H1 (cell line): ENCODE data around the gene UBA5. TPM values are rescaled to one million over a fixed set of nuclear protein-coding genes. Genes with fewer than 3 reads are reported as not detected.

Experiments used
- CTCF ChIA-PET: fragments of 300-600 bp; sonication (Branson Sonifier 250); formaldehyde crosslinking; loops from one replicate; lab custom pipeline; 2021; ENCODE audit not compliant: partially characterized antibody; lab: Charles Lee
- POLR2A ChIA-PET: fragments of 300-600 bp; sonication (Branson Sonifier 250); formaldehyde crosslinking; loops from one replicate; lab custom pipeline; 2021; ENCODE audit warnings: inconsistent platforms; ENCODE audit not compliant: partially characterized antibody; lab: Charles Lee
- DNase-seq, 2 experiments: peaks; one replicate each; pipeline versions ENCODE4 v3.0.0 to v3.0.0-alpha.2; 2010 to 2022; ENCODE audit warnings: low spot score in 2 of 2, low read depth in 1 of 2, mixed read lengths in 1 of 2
- FAIRE-seq: peaks from 2 replicates; lab custom pipeline; 2011; peaks lifted over from hg19 to GRCh38; lab: Jason Lieb, UNC
- H2AFZ ChIP-seq: 2 replicates; pipeline ENCODE4 v1.8.1; 2012; ENCODE audit warnings: low read length, inconsistent platforms
- H2AK5ac ChIP-seq: 2 replicates; pipeline ENCODE4 v1.6.1; 2013; ENCODE audit warnings: low read depth, low read length
- H2BK120ac ChIP-seq: replicated peaks from 2 replicates; pipeline ENCODE3; 2013; ENCODE audit warnings: low read depth, low read length, inconsistent platforms
- H2BK12ac ChIP-seq: 2 replicates; pipeline ENCODE4 v1.6.1; 2013; ENCODE audit warnings: low read depth, low read length
- H2BK15ac ChIP-seq: 2 replicates; pipeline ENCODE4 v1.6.1; 2013; ENCODE audit warnings: low read length
- H2BK20ac ChIP-seq: 2 replicates; pipeline ENCODE4 v1.6.1; 2013; ENCODE audit warnings: low read length
- H2BK5ac ChIP-seq: 2 replicates; pipeline ENCODE4 v1.6.1; 2013; ENCODE audit warnings: low read depth, low read length
- H3K14ac ChIP-seq: 2 replicates; pipeline ENCODE4 v1.6.1; 2013; ENCODE audit warnings: inconsistent platforms; ENCODE audit not compliant: insufficient read length
- H3K18ac ChIP-seq: 2 replicates; pipeline ENCODE4 v1.6.1; 2013; ENCODE audit warnings: low read length; ENCODE audit errors: extremely low read depth
- H3K23ac ChIP-seq: 2 replicates; pipeline ENCODE4 v1.6.1; 2013; ENCODE audit warnings: inconsistent platforms; ENCODE audit not compliant: insufficient read length
- H3K23me2 ChIP-seq: 2 replicates; pipeline ENCODE4 v1.6.1; 2013; ENCODE audit warnings: low read depth, low read length
- H3K27ac ChIP-seq: 2 replicates; pipeline ENCODE4 v1.6.1; 2011; ENCODE audit warnings: low read depth, low read length, inconsistent platforms
- H3K27me3 ChIP-seq, 4 experiments: replicated peaks in 1 of 4; 1 replicate in 1 of 4; 2 replicates in 3 of 4; pipeline versions ENCODE4 v1.6.1 to v1.8.1; 2011 to 2013; ENCODE audit warnings: low read length in 3 of 4, mild to moderate bottlenecking in 3 of 4, inconsistent platforms in 2 of 4, mixed read lengths in 2 of 4, moderate library complexity in 1 of 4; ENCODE audit not compliant: control insufficient read depth in 3 of 4, insufficient read depth in 3 of 4; ENCODE audit errors: extremely low read depth in 1 of 4
- H3K36me3 ChIP-seq, 4 experiments: 2 replicates each; pipeline versions ENCODE4 v1.6.1 to v1.8.1; 2011 to 2013; ENCODE audit warnings: mild to moderate bottlenecking in 4 of 4, low read length in 3 of 4, moderate library complexity in 2 of 4, control low read depth in 1 of 4, inconsistent platforms in 1 of 4; ENCODE audit not compliant: insufficient read depth in 4 of 4, control insufficient read depth in 2 of 4
- H3K4ac ChIP-seq: replicated peaks from 2 replicates; pipeline ENCODE3; 2013; ENCODE audit warnings: low read length, low read depth, mixed read lengths, inconsistent platforms; ENCODE audit not compliant: insufficient read length
- H3K4me1 ChIP-seq, 4 experiments: replicated peaks in 1 of 4; 1 replicate in 1 of 4; 2 replicates in 3 of 4; pipeline versions ENCODE4 v1.6.1 to v1.8.1; 2011 to 2013; ENCODE audit warnings: low read length in 3 of 4, inconsistent platforms in 2 of 4, mixed read lengths in 1 of 4; ENCODE audit not compliant: insufficient read depth in 4 of 4, control insufficient read depth in 3 of 4
- H3K4me2 ChIP-seq, 2 experiments: 2 replicates each; pipeline versions ENCODE4 v1.6.1 to v1.8.1; 2011 to 2013; ENCODE audit warnings: low read depth in 2 of 2, low read length in 2 of 2, control low read depth in 1 of 2, inconsistent platforms in 1 of 2, mild to moderate bottlenecking in 1 of 2; ENCODE audit not compliant: insufficient read depth in 1 of 2
- H3K4me3 ChIP-seq, 4 experiments: fragments of 200-600, 300-600 bp in 1 of 4; sonication (generic), shearing (Covaris generic), sonication (Bioruptor Twin) in 1 of 4; 2 replicates each; pipeline versions ENCODE4 v1.5.1 to v1.8.1; 2011 to 2016; ENCODE audit warnings: low read length in 4 of 4, low read depth in 3 of 4, control low read depth in 2 of 4, inconsistent platforms in 2 of 4, mild to moderate bottlenecking in 2 of 4, mixed read lengths in 1 of 4, moderate library complexity in 1 of 4; ENCODE audit not compliant: insufficient read depth in 2 of 4; ENCODE audit errors: extremely low read depth in 1 of 4
- H3K56ac ChIP-seq: replicated peaks from 2 replicates; pipeline ENCODE3; 2013; ENCODE audit warnings: low read depth, mild to moderate bottlenecking, mixed read lengths, low read length, inconsistent platforms; ENCODE audit not compliant: insufficient read length
- H3K79me1 ChIP-seq: 2 replicates; pipeline ENCODE4 v1.6.1; 2013; ENCODE audit warnings: low read depth, low read length, control low read depth
- H3K79me2 ChIP-seq, 2 experiments: 2 replicates each; pipeline versions ENCODE4 v1.6.1 to v1.8.1; 2012 to 2013; ENCODE audit warnings: low read length in 2 of 2, mild to moderate bottlenecking in 2 of 2, inconsistent platforms in 1 of 2; ENCODE audit not compliant: insufficient read depth in 2 of 2, control insufficient read depth in 1 of 2
- H3K9ac ChIP-seq, 4 experiments: replicated peaks in 1 of 4; 1 replicate in 1 of 4; 2 replicates in 3 of 4; pipeline versions ENCODE4 v1.6.1 to v1.8.1; 2011 to 2013; ENCODE audit warnings: low read depth in 3 of 4, low read length in 3 of 4, control low read depth in 2 of 4, mild to moderate bottlenecking in 2 of 4, moderate library complexity in 2 of 4, inconsistent platforms in 1 of 4; ENCODE audit errors: extremely low read depth in 1 of 4
- H3K9me3 ChIP-seq, 2 experiments: 2 replicates each; pipeline versions ENCODE4 v1.6.1 to v1.8.1; 2012 to 2013; ENCODE audit warnings: mild to moderate bottlenecking in 2 of 2, moderate library complexity in 2 of 2, control low read depth in 1 of 2, inconsistent platforms in 1 of 2, low read depth in 1 of 2, low read length in 1 of 2, mixed read lengths in 1 of 2; ENCODE audit not compliant: insufficient read depth in 2 of 2
- H4K20me1 ChIP-seq, 2 experiments: replicated peaks in 1 of 2; 2 replicates each; pipeline versions ENCODE3 to v1.8.1; 2011 to 2013; ENCODE audit warnings: inconsistent platforms in 2 of 2, low read length in 2 of 2, mild to moderate bottlenecking in 1 of 2; ENCODE audit not compliant: insufficient read depth in 2 of 2, control insufficient read depth in 1 of 2
- H4K5ac ChIP-seq: 2 replicates; pipeline ENCODE4 v1.6.1; 2013; ENCODE audit warnings: low read length, low read depth, mixed read lengths, inconsistent platforms; ENCODE audit not compliant: insufficient read length
- H4K8ac ChIP-seq: 2 replicates; pipeline ENCODE4 v1.8.0; 2013; ENCODE audit warnings: mild to moderate bottlenecking, moderate library complexity, low read length, inconsistent platforms; ENCODE audit not compliant: insufficient read depth; ENCODE audit errors: extremely low read depth
- H4K91ac ChIP-seq: replicated peaks from 2 replicates; pipeline ENCODE3; 2013; ENCODE audit warnings: low read length, mixed read lengths, inconsistent platforms; ENCODE audit not compliant: insufficient read length
- ASH2L ChIP-seq: fragments of 200-600, 300-600 bp; sonication (generic); IDR thresholded peaks from one replicate; pipeline ENCODE4 v1.7.1; 2017; ENCODE audit warnings: low read length
- BRCA1 ChIP-seq: IDR thresholded peaks from 2 replicates; pipeline ENCODE4 v1.6.1; 2012; ENCODE audit warnings: low read depth, low read length, improper control_type of control experiment
- CBX5 ChIP-seq: fragments of 300-800, 300-1000 bp; sonication (generic); IDR thresholded peaks from 2 replicates; pipeline ENCODE4 v1.7.1; 2016; ENCODE audit warnings: antibody characterized with exemption, low read length, low read depth
- CTCF ChIP-seq, 3 experiments: IDR thresholded peaks; 1 replicate in 2 of 3; 2 replicates in 1 of 3; pipeline versions ENCODE4 v1.5.1 to v1.6.1; 2011; ENCODE audit warnings: low read length in 3 of 3, mild to moderate bottlenecking in 3 of 3, inconsistent platforms in 2 of 3, low read depth in 1 of 3, moderate library complexity in 1 of 3; ENCODE audit not compliant: insufficient read depth in 1 of 3; ENCODE audit errors: control extremely low read depth in 1 of 3
- TEAD4 ChIP-seq: IDR thresholded peaks from 2 replicates; pipeline ENCODE4 v1.6.1; 2012; ENCODE audit warnings: low read depth, low read length, inconsistent platforms, mixed read lengths
- WGBS, 2 experiments: shearing (Covaris generic) in 1 of 2; methylation state at CpG; one replicate each; pipeline versions ENCODE4 v1.1.6 to v1.1.7; 2013 to 2015; ENCODE audit warnings: low lambda C conversion rate in 2 of 2, mixed read lengths in 2 of 2, inconsistent platforms in 1 of 2, low coverage in 1 of 2, missing lambda C conversion rate in 1 of 2; ENCODE audit not compliant: insufficient replicate concordance in 2 of 2, insufficient coverage in 1 of 2, insufficient read length in 1 of 2; ENCODE audit errors: extremely low coverage in 1 of 2, missing lambda C conversion rate in 1 of 2; 5-methylcytosine and 5-hydroxymethylcytosine counted together
- polyA plus RNA-seq, 7 experiments: library from polyadenylated mRNA; depleted of rRNA in 3 of 7; stranded (reverse) in 5 of 7; unstranded in 2 of 7; fragments of >200 nt in 5 of 7; fragments of 200-250 nt in 2 of 7; gene quantifications; 1 replicate in 5 of 7; 2 replicates in 1 of 7; 4 replicates in 1 of 7; pipeline versions ENCODE4 v1.2.1 to v1.2.3, GENCODE V29; 2011 to 2013; ENCODE audit warnings: missing spikeins in 2 of 7, mixed read lengths in 2 of 7
- total RNA-seq: library from RNA; stranded (reverse); fragmentation: NEBNext Ultra II Directional; extraction: Animal tissue kit (Norgen Biotek cat#: 25700); gene quantifications from 2 replicates; pipeline ENCODE4 v1.2.1, GENCODE V29; 2021
- TF ChIP-seq, protein P1 (sequence below): IDR thresholded peaks from 2 replicates; pipeline ENCODE4 v1.6.1; 2012; ENCODE audit warnings: low read length, inconsistent platforms
- TF ChIP-seq, protein P2 (sequence below): IDR thresholded peaks from 2 replicates; pipeline ENCODE4 v1.6.1; 2011; ENCODE audit warnings: low read depth, mild to moderate bottlenecking, low read length; ENCODE audit not compliant: insufficient read depth

UBA5 gene
- total and polyA plus RNA-seq, 2 of the 8 experiments (the other 6 are each of a cell fraction or from before 2014, with no cell fraction given) = 11.0 to 28.0 TPM

DNA sequence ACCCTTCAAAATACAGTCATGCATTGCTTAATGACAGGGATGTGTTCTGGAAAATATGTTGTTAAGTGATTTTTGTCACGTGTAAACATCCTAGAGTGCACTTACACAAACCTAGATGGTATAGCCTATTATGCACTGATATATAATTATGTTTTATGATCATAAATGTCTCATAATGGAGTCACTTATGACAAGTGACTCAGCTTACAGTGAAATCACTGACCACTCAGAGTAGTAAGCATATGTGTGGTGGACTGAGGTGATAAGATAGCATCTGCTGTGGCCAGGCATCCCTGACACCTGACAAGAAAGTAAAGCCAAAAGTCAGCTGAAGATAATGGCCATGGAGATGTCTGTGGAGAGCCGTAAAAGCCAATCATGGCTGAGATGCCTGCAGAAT is 5.9 kb upstream of the UBA5 start:
- Histone ChIP-seq H3K4me3 (no peak overlapping the region), H3K36me3 (no peaks in the 10 kb centered on the region), H3K4ac (no peak overlapping the region), H2BK15ac (no peak overlapping the region), H3K9me3 (no peaks in the 10 kb centered on the region), H3K27ac (no peak overlapping the region), H4K91ac (no peak overlapping the region), H2BK20ac (no peak overlapping the region), H3K79me1 (no peaks in the 10 kb centered on the region), H2BK12ac (no peak overlapping the region), H3K18ac (no peak overlapping the region), H3K9ac (no peak overlapping the region), H2AK5ac (no peak overlapping the region), H3K4me2 (no peak overlapping the region), H4K8ac (no peak overlapping the region), H3K79me2 (no peaks in the 10 kb centered on the region), H4K5ac (no peak overlapping the region), H3K56ac (no peak overlapping the region), H3K14ac (no peak overlapping the region), H4K20me1 (no peaks in the 10 kb centered on the region), H3K27me3 (no peaks in the 10 kb centered on the region), H2AFZ (no peak overlapping the region), H2BK120ac (no peak overlapping the region), H3K23ac (no peak overlapping the region), H2BK5ac (no peak overlapping the region), H3K4me1 (no peaks in the 10 kb centered on the region), H3K23me2 (no peaks in the 10 kb centered on the region; the same call in 1 of the 2 replicates)
- WGBS, 2 experiments = 93% methylated on average over 2 of the region's 2 CpGs; no CpG with 5 or more reads in 1 of the 2 experiments
- DNase-seq (no peak), FAIRE-seq (no peak)
- ChIA-PET CTCF (interaction anchor here (1.7 to 4.3 kb wide), 2 partner anchors 12 to 28 kb away, joined by 3 to 23 read pairs; no protein-coding TSS in a partner anchor), POLR2A (no interaction called here)
- TF ChIP-seq, protein P1, sequence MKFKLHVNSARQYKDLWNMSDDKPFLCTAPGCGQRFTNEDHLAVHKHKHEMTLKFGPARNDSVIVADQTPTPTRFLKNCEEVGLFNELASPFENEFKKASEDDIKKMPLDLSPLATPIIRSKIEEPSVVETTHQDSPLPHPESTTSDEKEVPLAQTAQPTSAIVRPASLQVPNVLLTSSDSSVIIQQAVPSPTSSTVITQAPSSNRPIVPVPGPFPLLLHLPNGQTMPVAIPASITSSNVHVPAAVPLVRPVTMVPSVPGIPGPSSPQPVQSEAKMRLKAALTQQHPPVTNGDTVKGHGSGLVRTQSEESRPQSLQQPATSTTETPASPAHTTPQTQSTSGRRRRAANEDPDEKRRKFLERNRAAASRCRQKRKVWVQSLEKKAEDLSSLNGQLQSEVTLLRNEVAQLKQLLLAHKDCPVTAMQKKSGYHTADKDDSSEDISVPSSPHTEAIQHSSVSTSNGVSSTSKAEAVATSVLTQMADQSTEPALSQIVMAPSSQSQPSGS = no peak
- TF ChIP-seq, protein P2, sequence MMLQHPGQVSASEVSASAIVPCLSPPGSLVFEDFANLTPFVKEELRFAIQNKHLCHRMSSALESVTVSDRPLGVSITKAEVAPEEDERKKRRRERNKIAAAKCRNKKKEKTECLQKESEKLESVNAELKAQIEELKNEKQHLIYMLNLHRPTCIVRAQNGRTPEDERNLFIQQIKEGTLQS = no peak
- no peak for TF ChIP-seq TEAD4
- no peak for TF ChIP-seq BRCA1
- TF ChIP-seq CBX5 = no peak
- no peak for TF ChIP-seq ASH2L
- no peak for TF ChIP-seq CTCF (IDR thresholded peaks at IDR 0.05; ENCODE audit: control extremely low read depth in 1 of 3, insufficient read depth in 1 of 3, low read depth in 1 of 3, low read length in 3 of 3)
